Measurements from ENCODE around the gene LEAP2.

The LEAP2 gene

DNA sequence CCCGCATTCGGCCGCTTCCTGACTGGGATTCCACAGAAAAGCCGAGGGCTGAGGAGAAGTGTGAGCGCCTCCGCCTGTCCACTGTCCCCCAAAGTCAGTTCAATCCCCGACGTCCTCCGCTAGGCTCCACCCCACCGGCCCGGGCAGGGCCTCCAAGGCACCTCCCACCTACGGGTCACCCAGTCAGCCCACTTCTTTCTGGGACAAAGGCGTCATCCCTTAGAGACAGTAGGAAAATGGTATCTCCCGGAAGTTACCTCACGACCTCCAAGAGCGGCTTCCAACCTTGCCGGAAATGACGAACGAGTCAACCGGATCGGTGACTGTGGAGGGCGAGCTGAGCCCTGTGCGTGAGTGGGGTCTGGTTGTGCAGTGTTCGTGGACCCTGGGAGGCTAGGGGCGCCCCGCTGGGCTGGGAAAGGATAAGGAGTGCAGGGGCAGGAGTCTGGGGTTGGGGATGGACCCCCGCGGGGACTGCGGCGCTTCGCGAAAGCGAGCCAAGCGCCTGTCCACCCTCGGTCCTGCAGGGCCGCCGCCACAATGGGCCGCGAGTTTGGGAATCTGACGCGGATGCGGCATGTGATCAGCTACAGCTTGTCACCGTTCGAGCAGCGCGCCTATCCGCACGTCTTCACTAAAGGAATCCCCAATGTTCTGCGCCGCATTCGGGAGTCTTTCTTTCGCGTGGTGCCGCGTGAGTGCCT is 7.0 kb upstream of the LEAP2 start, which contains the start of the genes GDF9 and UQCRQ:
Gene GDF9, minus strand, starts transcription at position 128 of the 704 bp plus-strand sequence. CDS start 1,936 bp downstream, outside the sequence.
Gene UQCRQ, plus strand, starts transcription at position 301 of the 704 bp plus-strand sequence. Its CDS starts 240 bp downstream, at position 541.
- H3K4me2 ChIP-seq (ENCODE audit: low read length, poor library complexity, severe bottlenecking), result peak within 1 kb of the TSS; percentile 77
- 1% methylated on average over 54 of the region's 55 CpGs for WGBS

GRCh38 chr5:132867046-132867451 is 6.4 kb upstream of the LEAP2 start:
- Histone ChIP-seq H2AFZ (ENCODE audit: low read depth, low read length) (peak overlapping the region; percentile 93), H2BK120ac (ENCODE audit: low read depth, low read length) (peak overlapping the region; percentile 11), H4K91ac (ENCODE audit: low read length) (no peak overlapping the region), H3K4me1 (ENCODE audit: control insufficient read depth, insufficient read depth, low read depth, low read length) (peaks cover 6% of the 10 kb centered on the region), H3K14ac (ENCODE audit: low read length in 2 of 2) (peak overlapping the region in 1 of 2 experiments; percentile 83), H2AK5ac (ENCODE audit: low read length, severe bottlenecking) (no peak overlapping the region), H3K79me1 (replicated peaks; ENCODE audit: low read length, poor library complexity, severe bottlenecking) (peaks cover 4% of the 10 kb centered on the region), H3K4me2 (ENCODE audit: low read length, poor library complexity, severe bottlenecking) (peak overlapping the region; percentile 38), H2BK5ac (ENCODE audit: low read depth, low read length, poor library complexity, severe bottlenecking) (no peak overlapping the region), H2BK15ac (ENCODE audit: low read depth, poor library complexity, severe bottlenecking) (peak overlapping the region; percentile 1), H3K36me3 (ENCODE audit: control insufficient read depth in 1 of 2, insufficient read depth in 2 of 2, low read depth in 1 of 2, low read length in 2 of 2) (peaks cover 15 to 35% of the 10 kb centered on the region in 2 experiments), H4K8ac (ENCODE audit: low read length) (peak overlapping the region; percentile 66), H3K27me3 (ENCODE audit: control insufficient read depth in 1 of 2, insufficient read depth in 1 of 2, low read length in 2 of 2) (no peaks in the 10 kb centered on the region), H3K9me3 (ENCODE audit: control insufficient read depth, low read length) (no peaks in the 10 kb centered on the region), H3K4ac (ENCODE audit: low read depth in 1 of 2, low read length in 2 of 2) (peak overlapping the region in 1 of 2 experiments; percentile 93), H3K27ac (ENCODE audit: low read length, poor library complexity, severe bottlenecking) (peak overlapping the region; percentile 83), H3K23ac (ENCODE audit: low read length in 2 of 2) (peak overlapping the region in 1 of 2 experiments; percentile 11), H2BK12ac (ENCODE audit: low read length in 2 of 2) (peak overlapping the region in 1 of 2 experiments; percentile 29), H3K18ac (ENCODE audit: low read depth in 1 of 2, low read length in 2 of 2) (peak overlapping the region; percentile 92 to 97), H3K9ac (ENCODE audit: low read length) (peak overlapping the region; percentile 98), H3K4me3 (ENCODE audit: insufficient read depth in 1 of 2, low read depth in 1 of 2, low read length in 2 of 2) (peak overlapping the region; percentile 85 to 97)
- under 1% methylated on average over 12 of the region's 13 CpGs for WGBS
- DNase-seq, result no peak

More for the DNA sequence above, 7.0 kb upstream of the LEAP2 start, which contains the start of the genes GDF9 and UQCRQ:
- DNase-seq, result peak; percentile 100
- H2BK5ac ChIP-seq (ENCODE audit: low read depth, low read length, poor library complexity, severe bottlenecking), result peak within 1 kb of the TSS; percentile 59
- H4K91ac ChIP-seq (ENCODE audit: low read length), result peak within 1 kb of the TSS; percentile 81
- peak within 1 kb of the TSS; percentile 89 for H4K8ac ChIP-seq (ENCODE audit: low read length)
- H3K23ac ChIP-seq (ENCODE audit: low read length in 2 of 2), result peak within 1 kb of the TSS in 1 of 2 experiments; percentile 94
- peak within 1 kb of the TSS; percentile 1 for H2BK15ac ChIP-seq (ENCODE audit: low read depth, poor library complexity, severe bottlenecking)
- peaks cover 12 to 34% of the 10 kb centered on the region in 2 experiments for H3K36me3 ChIP-seq (ENCODE audit: control insufficient read depth in 1 of 2, insufficient read depth in 2 of 2, low read depth in 1 of 2, low read length in 2 of 2)
- H3K9ac ChIP-seq (ENCODE audit: low read length), result peak within 1 kb of the TSS; percentile 98
- H3K27ac ChIP-seq (ENCODE audit: low read length, poor library complexity, severe bottlenecking), result peak within 1 kb of the TSS; percentile 83
- peaks cover 4% of the 10 kb centered on the region for H3K79me1 ChIP-seq (replicated peaks; ENCODE audit: low read length, poor library complexity, severe bottlenecking)
- peak within 1 kb of the TSS; percentile 92 to 97 for H3K18ac ChIP-seq (ENCODE audit: low read depth in 1 of 2, low read length in 2 of 2)
- H3K4me3 ChIP-seq (ENCODE audit: insufficient read depth in 1 of 2, low read depth in 1 of 2, low read length in 2 of 2), result peak within 1 kb of the TSS; percentile 85 to 97
- peak within 1 kb of the TSS; percentile 40 for H2BK120ac ChIP-seq (ENCODE audit: low read depth, low read length)
- H2AK5ac ChIP-seq (ENCODE audit: low read length, severe bottlenecking), result no peak within 1 kb of the TSS
- peak within 1 kb of the TSS; percentile 48 to 93 for H3K4ac ChIP-seq (ENCODE audit: low read depth in 1 of 2, low read length in 2 of 2)
- no peaks in the 10 kb centered on the region for H3K9me3 ChIP-seq (ENCODE audit: control insufficient read depth, low read length)
- peak within 1 kb of the TSS; percentile 93 for H2AFZ ChIP-seq (ENCODE audit: low read depth, low read length)
- H3K27me3 ChIP-seq (ENCODE audit: control insufficient read depth in 1 of 2, insufficient read depth in 1 of 2, low read length in 2 of 2), result no peaks in the 10 kb centered on the region
- H3K4me1 ChIP-seq (ENCODE audit: control insufficient read depth, insufficient read depth, low read depth, low read length), result peaks cover 6% of the 10 kb centered on the region
- peak within 1 kb of the TSS in 1 of 2 experiments; percentile 83 for H3K14ac ChIP-seq (ENCODE audit: low read length in 2 of 2)
- peak within 1 kb of the TSS in 1 of 2 experiments; percentile 29 for H2BK12ac ChIP-seq (ENCODE audit: low read length in 2 of 2)

DNA sequence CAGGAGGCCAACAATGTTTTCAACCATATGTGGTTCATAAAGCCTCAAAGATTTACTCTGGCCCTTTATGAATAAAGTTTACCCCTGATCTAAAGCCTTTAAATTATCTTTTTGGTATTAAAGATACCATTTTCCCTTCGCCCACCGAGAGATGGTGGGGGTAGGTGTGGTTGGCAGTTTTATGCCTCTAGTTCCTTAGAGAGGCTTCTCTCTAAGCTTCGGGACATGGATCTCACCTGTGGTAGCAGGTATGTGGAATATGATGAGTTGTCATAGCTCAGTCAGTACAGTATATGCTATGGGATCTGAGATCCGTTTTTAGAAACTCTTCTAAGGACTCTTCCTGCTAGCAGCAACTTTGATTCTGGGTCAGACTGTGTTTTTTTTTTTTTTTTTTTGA is 4.7 kb upstream of the LEAP2 start:
- Histone ChIP-seq H3K4me3 (ENCODE audit: insufficient read depth in 1 of 2, low read depth in 1 of 2, low read length in 2 of 2) (no peak overlapping the region), H3K27me3 (ENCODE audit: control insufficient read depth in 1 of 2, insufficient read depth in 1 of 2, low read length in 2 of 2) (no peaks in the 10 kb centered on the region), H3K79me1 (replicated peaks; ENCODE audit: low read length, poor library complexity, severe bottlenecking) (peaks cover 4% of the 10 kb centered on the region), H3K14ac (ENCODE audit: low read length in 2 of 2) (no peak overlapping the region), H3K4me2 (ENCODE audit: low read length, poor library complexity, severe bottlenecking) (no peak overlapping the region), H3K4ac (ENCODE audit: low read depth in 1 of 2, low read length in 2 of 2) (no peak overlapping the region), H3K23ac (ENCODE audit: low read length in 2 of 2) (no peak overlapping the region), H3K18ac (ENCODE audit: low read depth in 1 of 2, low read length in 2 of 2) (no peak overlapping the region), H3K9me3 (ENCODE audit: control insufficient read depth, low read length) (no peaks in the 10 kb centered on the region), H3K9ac (ENCODE audit: low read length) (peak overlapping the region; percentile 31), H4K8ac (ENCODE audit: low read length) (no peak overlapping the region), H2BK5ac (ENCODE audit: low read depth, low read length, poor library complexity, severe bottlenecking) (no peak overlapping the region), H4K91ac (ENCODE audit: low read length) (no peak overlapping the region), H2BK12ac (ENCODE audit: low read length in 2 of 2) (no peak overlapping the region), H2BK120ac (ENCODE audit: low read depth, low read length) (no peak overlapping the region), H2BK15ac (ENCODE audit: low read depth, poor library complexity, severe bottlenecking) (no peak overlapping the region), H3K36me3 (ENCODE audit: control insufficient read depth in 1 of 2, insufficient read depth in 2 of 2, low read depth in 1 of 2, low read length in 2 of 2) (peaks cover 21 to 51% of the 10 kb centered on the region in 2 experiments), H2AFZ (ENCODE audit: low read depth, low read length) (no peak overlapping the region), H2AK5ac (ENCODE audit: low read length, severe bottlenecking) (no peak overlapping the region), H3K27ac (ENCODE audit: low read length, poor library complexity, severe bottlenecking) (no peak overlapping the region), H3K4me1 (ENCODE audit: control insufficient read depth, insufficient read depth, low read depth, low read length) (peaks cover 10% of the 10 kb centered on the region)
- WGBS, result 95% methylated on average over 4 of the region's 4 CpGs
- DNase-seq, result no peak

- Histone ChIP-seq H4K8ac (ENCODE audit: low read length) (no peak overlapping the region), H2BK12ac (ENCODE audit: low read length in 2 of 2) (no peak overlapping the region), H3K23ac (ENCODE audit: low read length in 2 of 2) (no peak overlapping the region), H3K4me2 (ENCODE audit: low read length, poor library complexity, severe bottlenecking) (no peak overlapping the region), H3K4me3 (ENCODE audit: insufficient read depth in 1 of 2, low read depth in 1 of 2, low read length in 2 of 2) (no peak overlapping the region), H3K4ac (ENCODE audit: low read depth in 1 of 2, low read length in 2 of 2) (no peak overlapping the region), H2AK5ac (ENCODE audit: low read length, severe bottlenecking) (no peak overlapping the region), H3K18ac (ENCODE audit: low read depth in 1 of 2, low read length in 2 of 2) (no peak overlapping the region), H3K27ac (ENCODE audit: low read length, poor library complexity, severe bottlenecking) (no peak overlapping the region), H3K27me3 (ENCODE audit: control insufficient read depth in 1 of 2, insufficient read depth in 1 of 2, low read length in 2 of 2) (no peaks in the 10 kb centered on the region), H2BK5ac (ENCODE audit: low read depth, low read length, poor library complexity, severe bottlenecking) (no peak overlapping the region), H3K4me1 (ENCODE audit: control insufficient read depth, insufficient read depth, low read depth, low read length) (peaks cover 9% of the 10 kb centered on the region), H3K14ac (ENCODE audit: low read length in 2 of 2) (no peak overlapping the region), H2BK120ac (ENCODE audit: low read depth, low read length) (no peak overlapping the region), H4K91ac (ENCODE audit: low read length) (no peak overlapping the region), H2BK15ac (ENCODE audit: low read depth, poor library complexity, severe bottlenecking) (no peak overlapping the region), H3K79me1 (replicated peaks; ENCODE audit: low read length, poor library complexity, severe bottlenecking) (peaks cover 6% of the 10 kb centered on the region), H3K9me3 (ENCODE audit: control insufficient read depth, low read length) (no peaks in the 10 kb centered on the region), H3K9ac (ENCODE audit: low read length) (no peak overlapping the region), H2AFZ (ENCODE audit: low read depth, low read length) (no peak overlapping the region), H3K36me3 (ENCODE audit: control insufficient read depth in 1 of 2, insufficient read depth in 2 of 2, low read depth in 1 of 2, low read length in 2 of 2) (peaks cover 26 to 70% of the 10 kb centered on the region in 2 experiments)
- DNase-seq, result no peak
- 94% methylated on average over 2 of the region's 2 CpGs for WGBS
Observed at GRCh38 chr5:132870801-132871200, 2.7 kb upstream of the LEAP2 start.
